Measurements from ENCODE around the gene UBE2C. TPM values are rescaled to one million over a fixed set of nuclear protein-coding genes. Genes with fewer than 3 reads are reported as not detected.
A peak's percentile ranks its signal among the peaks of the same experiment; 100 is the strongest.

UBE2C gene
- total and polyA plus RNA-seq, 2 of the 8 experiments (the other 6 are each of a cell fraction or from before 2014, with no cell fraction given) = 243 to 326 TPM

GRCh38 chr20:45835825-45836224, 23.4 kb downstream of the UBE2C start:
- ChIA-PET POLR2A (ENCODE audit: partially characterized antibody) (interaction anchor here (4.0 to 13.8 kb wide), 4 partner anchors 12 to 20 kb away, joined by 36 to 178 read pairs (median 54); partner anchors contain the start of genes ACOT8, UBE2C and ZSWIM3), CTCF (ENCODE audit: partially characterized antibody) (interaction anchor here (0.8 to 1.9 kb wide), 2 partner anchors 9 to 14 kb away, joined by 3 to 4 read pairs; no protein-coding TSS in a partner anchor)
- no peak for FAIRE-seq
- no peak overlapping the region for H2AK5ac ChIP-seq (ENCODE audit: low read depth, low read length)
- H3K23ac ChIP-seq (ENCODE audit: insufficient read length) = no peak overlapping the region
- no peak overlapping the region for H2AFZ ChIP-seq (ENCODE audit: low read length)
- H3K36me3 ChIP-seq (ENCODE audit: control insufficient read depth in 2 of 4, insufficient read depth in 4 of 4, low read length in 3 of 4) = peaks cover 0 to 6% (median 3%) of the 10 kb centered on the region in 4 experiments; a peak in 2 of 8 replicates
- no peak for DNase-seq (ENCODE audit: low read depth in 1 of 2, low spot score in 2 of 2)
- peak overlapping the region; percentile 13 for H4K91ac ChIP-seq (replicated peaks; ENCODE audit: insufficient read length, low read length)
- 97% methylated on average over 5 of the region's 5 CpGs; no CpG with 5 or more reads in 1 of the 2 experiments for WGBS, 2 experiments (ENCODE audit: extremely low coverage in 1 of 2, insufficient coverage in 1 of 2, insufficient read length in 1 of 2, insufficient replicate concordance in 2 of 2, low coverage in 1 of 2, low lambda C conversion rate in 2 of 2, missing lambda C conversion rate in 1 of 2)
- peaks cover 0 to 11% of the 10 kb centered on the region in 2 experiments; a peak in 1 of 4 replicates for H3K79me2 ChIP-seq (ENCODE audit: control insufficient read depth in 1 of 2, insufficient read depth in 2 of 2, low read length in 2 of 2)
- no peak overlapping the region for H3K14ac ChIP-seq (ENCODE audit: insufficient read length)
- H3K4ac ChIP-seq (replicated peaks; ENCODE audit: insufficient read length, low read depth, low read length) = no peak overlapping the region
- H2BK12ac ChIP-seq (ENCODE audit: low read depth, low read length) = no peak overlapping the region
- H2BK120ac ChIP-seq (replicated peaks; ENCODE audit: low read depth, low read length) = no peak overlapping the region
- H3K9me3 ChIP-seq (ENCODE audit: insufficient read depth in 2 of 2, low read depth in 1 of 2, low read length in 1 of 2) = no peaks in the 10 kb centered on the region
- peaks cover 9% of the 10 kb centered on the region for H3K79me1 ChIP-seq (ENCODE audit: low read depth, low read length)
- no peaks in the 10 kb centered on the region for H3K27me3 ChIP-seq (replicated peaks in 1 of 4; ENCODE audit: control insufficient read depth in 3 of 4, extremely low read depth in 1 of 4, insufficient read depth in 3 of 4, low read length in 3 of 4)
- H2BK20ac ChIP-seq (ENCODE audit: low read length) = no peak overlapping the region
- H2BK15ac ChIP-seq (ENCODE audit: low read length) = no peak overlapping the region
- H2BK5ac ChIP-seq (ENCODE audit: low read depth, low read length) = no peak overlapping the region
- no peak overlapping the region for H3K4me2 ChIP-seq (ENCODE audit: insufficient read depth in 1 of 2, low read depth in 2 of 2, low read length in 2 of 2)
- no peak overlapping the region for H3K18ac ChIP-seq (ENCODE audit: extremely low read depth, low read length)
- no peak overlapping the region for H3K9ac ChIP-seq (replicated peaks in 1 of 4; ENCODE audit: extremely low read depth in 1 of 4, low read depth in 3 of 4, low read length in 3 of 4)
- peaks cover 8% of the 10 kb centered on the region; the same call in 1 of the 2 replicates for H3K23me2 ChIP-seq (ENCODE audit: low read depth, low read length)
- peaks cover 0 to 17% (median 8%) of the 10 kb centered on the region in 4 experiments; a peak in 6 of 7 replicates for H3K4me1 ChIP-seq (replicated peaks in 1 of 4; ENCODE audit: control insufficient read depth in 3 of 4, insufficient read depth in 4 of 4, low read length in 3 of 4)
- H3K56ac ChIP-seq (replicated peaks; ENCODE audit: insufficient read length, low read depth, low read length) = no peak overlapping the region
- H3K27ac ChIP-seq (ENCODE audit: low read depth, low read length) = no peak overlapping the region
- no peak overlapping the region for H4K5ac ChIP-seq (ENCODE audit: insufficient read length, low read depth, low read length)
- no peak overlapping the region for H4K8ac ChIP-seq (ENCODE audit: extremely low read depth, insufficient read depth, low read length)
- peaks cover 0 to 4% of the 10 kb centered on the region in 2 experiments for H4K20me1 ChIP-seq (replicated peaks in 1 of 2; ENCODE audit: control insufficient read depth in 1 of 2, insufficient read depth in 2 of 2, low read length in 2 of 2)
- no peak overlapping the region for H3K4me3 ChIP-seq (ENCODE audit: extremely low read depth in 1 of 4, insufficient read depth in 2 of 4, low read depth in 3 of 4, low read length in 4 of 4)
- TF ChIP-seq TAF7 (optimal IDR thresholded peaks at IDR 0.05; ENCODE audit: borderline replicate concordance, low read depth, low read length) (no peak), SIN3A (conservative IDR thresholded peaks at IDR 0.05 in 1 of 2, IDR thresholded peaks at IDR 0.05 in 1 of 2; ENCODE audit: low read depth in 1 of 2, low read length in 2 of 2) (no peak), ASH2L (IDR thresholded peaks at IDR 0.05; ENCODE audit: low read length) (no peak), EZH2 (IDR thresholded peaks at IDR 0.05; ENCODE audit: low read depth, low read length, severe bottlenecking) (no peak), JUN (IDR thresholded peaks at IDR 0.05; ENCODE audit: low read depth, low read length) (no peak), RFX5 (IDR thresholded peaks at IDR 0.05; ENCODE audit: borderline replicate concordance, low read depth, low read length) (no peak), EP300 (IDR thresholded peaks at IDR 0.05; ENCODE audit: borderline replicate concordance in 1 of 2, low read depth in 2 of 2, low read length in 2 of 2) (no peak), GABPA (IDR thresholded peaks at IDR 0.05; ENCODE audit: borderline replicate concordance, insufficient read depth, low read length) (no peak), KDM5A (IDR thresholded peaks at IDR 0.05; ENCODE audit: low read length) (no peak), JUND (IDR thresholded peaks at IDR 0.05; ENCODE audit: low read length) (no peak)
- TF ChIP-seq, protein P1, sequence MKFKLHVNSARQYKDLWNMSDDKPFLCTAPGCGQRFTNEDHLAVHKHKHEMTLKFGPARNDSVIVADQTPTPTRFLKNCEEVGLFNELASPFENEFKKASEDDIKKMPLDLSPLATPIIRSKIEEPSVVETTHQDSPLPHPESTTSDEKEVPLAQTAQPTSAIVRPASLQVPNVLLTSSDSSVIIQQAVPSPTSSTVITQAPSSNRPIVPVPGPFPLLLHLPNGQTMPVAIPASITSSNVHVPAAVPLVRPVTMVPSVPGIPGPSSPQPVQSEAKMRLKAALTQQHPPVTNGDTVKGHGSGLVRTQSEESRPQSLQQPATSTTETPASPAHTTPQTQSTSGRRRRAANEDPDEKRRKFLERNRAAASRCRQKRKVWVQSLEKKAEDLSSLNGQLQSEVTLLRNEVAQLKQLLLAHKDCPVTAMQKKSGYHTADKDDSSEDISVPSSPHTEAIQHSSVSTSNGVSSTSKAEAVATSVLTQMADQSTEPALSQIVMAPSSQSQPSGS (IDR thresholded peaks at IDR 0.05; ENCODE audit: low read length) = no peak

All from H1 (cell line).